SU-DHL-6 (cell line): Measurements from ENCODE around the gene NCKAP5.

Source experiments
- H2AFZ ChIP-seq: fragments of 200-600 bp; sonication (generic); 2 replicates; pipeline ENCODE4 v1.6.1; 2014; ENCODE audit warnings: low read depth, mild to moderate bottlenecking, moderate library complexity, mixed read lengths, antibody characterized with exemption, low read length; ENCODE audit not compliant: severe bottlenecking
- H3F3A ChIP-seq: fragments of 200-600 bp; shearing (Covaris generic); 2 replicates; pipeline ENCODE4 v1.6.0; 2016; ENCODE audit warnings: antibody characterized with exemption, mild to moderate bottlenecking; ENCODE audit not compliant: insufficient read depth
- H3K27ac ChIP-seq: fragments of 200-600 bp; sonication (generic); 2 replicates; pipeline ENCODE4 v1.5.1; 2016; ENCODE audit warnings: low read depth, mild to moderate bottlenecking, low read length, moderate library complexity, mixed read lengths
- H3K27me3 ChIP-seq: fragments of 200-600 bp; sonication (generic), shearing (Covaris generic); 2 replicates; pipeline ENCODE4 v1.6.0; 2014; ENCODE audit warnings: mild to moderate bottlenecking, low read length
- H3K36me3 ChIP-seq: fragments of 200-600 bp; sonication (generic); 2 replicates; pipeline ENCODE4 v1.6.1; 2014; ENCODE audit warnings: mild to moderate bottlenecking, low read length, mixed read lengths
- H3K4me2 ChIP-seq: fragments of 300-600, 200-600 bp; shearing (Covaris generic), sonication (generic); 2 replicates; pipeline ENCODE4 v1.6.0; 2014; ENCODE audit warnings: low read length, low read depth, mild to moderate bottlenecking; ENCODE audit not compliant: poor library complexity, severe bottlenecking
- H3K4me3 ChIP-seq: fragments of 200-600 bp; sonication (generic); 2 replicates; pipeline ENCODE4 v1.5.1; 2014; ENCODE audit warnings: antibody characterized with exemption, low read length, mild to moderate bottlenecking, mixed read lengths; ENCODE audit not compliant: insufficient read depth, poor library complexity, severe bottlenecking
- H3K79me2 ChIP-seq: fragments of 200-600 bp; sonication (generic); 2 replicates; pipeline ENCODE4 v1.6.1; 2014; ENCODE audit warnings: mild to moderate bottlenecking, low read length, moderate library complexity; ENCODE audit not compliant: insufficient read depth
- H3K9ac ChIP-seq: fragments of 200-600 bp; sonication (generic); 2 replicates; pipeline ENCODE4 v1.7.0; 2014; ENCODE audit warnings: mild to moderate bottlenecking, low read length
- H3K9me2 ChIP-seq: fragments of 200-600 bp; sonication (generic); replicated peaks from 2 replicates; pipeline ENCODE4 v1.6.1; 2014; ENCODE audit warnings: low read length; ENCODE audit not compliant: insufficient read depth
- H3K9me3 ChIP-seq: fragments of 200-600 bp; sonication (generic); 2 replicates; pipeline ENCODE4 v1.6.1; 2014; ENCODE audit warnings: low read length, mixed read lengths; ENCODE audit not compliant: insufficient read depth
- H4K20me1 ChIP-seq: fragments of 200-600 bp; sonication (generic); 2 replicates; pipeline ENCODE4 v1.6.1; 2014; ENCODE audit warnings: low read depth, mild to moderate bottlenecking, antibody characterized with exemption, low read length, moderate library complexity, mixed read lengths
- CTCF ChIP-seq: fragments of 200-600 bp; sonication (generic); IDR thresholded peaks from one replicate; pipeline ENCODE4 v1.5.1; 2017; ENCODE audit warnings: antibody characterized with exemption, mild to moderate bottlenecking, low read length, moderate library complexity; ENCODE audit not compliant: insufficient read depth, poor library complexity, severe bottlenecking
- EZH2phosphoT487 ChIP-seq: fragments of 200-600 bp; sonication (generic), shearing (Covaris generic); conservative IDR thresholded peaks from 2 replicates; pipeline ENCODE4 v1.6.1; 2018; ENCODE audit warnings: mild to moderate bottlenecking, antibody characterized with exemption, low read length, moderate library complexity, mixed read lengths

NCKAP5 gene

GRCh38 chr2:132815516-132815915 lies 752.7 kb downstream of the NCKAP5 start:
- Histone ChIP-seq H3K79me2 (no peaks in the 10 kb centered on the region), H3K4me3 (no peak overlapping the region), H2AFZ (no peak overlapping the region), H3K27me3 (no peaks in the 10 kb centered on the region), H3K36me3 (no peaks in the 10 kb centered on the region), H3K4me2 (no peak overlapping the region), H3F3A (no peaks in the 10 kb centered on the region), H4K20me1 (no peaks in the 10 kb centered on the region), H3K27ac (no peak overlapping the region), H3K9me2 (no peaks in the 10 kb centered on the region), H3K9ac (no peak overlapping the region), H3K9me3 (no peaks in the 10 kb centered on the region)
- TF ChIP-seq CTCF (no peak), EZH2phosphoT487 (no peak)

GRCh38 chr2:132814651-132815050 lies 753.6 kb downstream of the NCKAP5 start:
- H3K9me3 ChIP-seq: no peaks in the 10 kb centered on the region
- no peaks in the 10 kb centered on the region for H3K27me3 ChIP-seq
- H3K9me2 ChIP-seq: no peaks in the 10 kb centered on the region
- H2AFZ ChIP-seq: no peak overlapping the region
- no peaks in the 10 kb centered on the region for H4K20me1 ChIP-seq
- H3K27ac ChIP-seq: no peak overlapping the region
- no peaks in the 10 kb centered on the region for H3F3A ChIP-seq
- TF ChIP-seq CTCF (no peak), EZH2phosphoT487 (no peak)
- H3K79me2 ChIP-seq: no peaks in the 10 kb centered on the region
- no peaks in the 10 kb centered on the region for H3K36me3 ChIP-seq
- H3K4me3 ChIP-seq: no peak overlapping the region
- no peak overlapping the region for H3K9ac ChIP-seq
- H3K4me2 ChIP-seq: no peak overlapping the region

GRCh38 chr2:132813422-132813821 lies 754.8 kb downstream of the NCKAP5 start:
- Histone ChIP-seq H2AFZ (no peak overlapping the region), H3F3A (no peaks in the 10 kb centered on the region), H3K36me3 (no peaks in the 10 kb centered on the region), H3K4me3 (no peak overlapping the region), H3K79me2 (no peaks in the 10 kb centered on the region), H3K27me3 (no peaks in the 10 kb centered on the region), H3K4me2 (no peak overlapping the region), H3K9me2 (no peaks in the 10 kb centered on the region), H3K9me3 (no peaks in the 10 kb centered on the region), H4K20me1 (no peaks in the 10 kb centered on the region), H3K27ac (no peak overlapping the region), H3K9ac (no peak overlapping the region)
- no peak for TF ChIP-seq EZH2phosphoT487
- no peak for TF ChIP-seq CTCF
